NCI-H187 (cell line): ENCODE results near the gene KLRK1.
A peak's percentile ranks its signal among the peaks of the same experiment; 100 is the strongest.
"Not testable (repeated sequence)": the region's sequence is repeated elsewhere in the genome, so short reads cannot be mapped to it uniquely, and the experiment has no call there.

ENCODE experiments used
- DNase-seq, 2 experiments: peaks; one replicate each; lab custom pipeline; 2025; lab: John Stamatoyannopoulos, UW

Gene KLRK1

GRCh38 chr12:10362828-10363657, 26.8 kb downstream of the KLRK1 start:
- peak in 1 of 2 experiments; percentile 43 for DNase-seq

- DNase-seq, result peak in 1 of 2 experiments; percentile 21
Measured at GRCh38 chr12:10362325-10362724, 27.5 kb downstream of the KLRK1 start.

GRCh38 chr12:10361622-10362021, 28.2 kb downstream of the KLRK1 start:
- DNase-seq, result no peak

- DNase-seq, result peak; percentile 67 to 85
Measured at GRCh38 chr12:10361084-10361483, 28.8 kb downstream of the KLRK1 start.

GRCh38 chr12:10358969-10359368, 30.9 kb downstream of the KLRK1 start:
- DNase-seq, result no peak

GRCh38 chr12:10358131-10358530, 31.7 kb downstream of the KLRK1 start:
- no peak for DNase-seq

- DNase-seq, result no peak
Measured at GRCh38 chr12:10354502-10354901, 35.3 kb downstream of the KLRK1 start.

GRCh38 chr12:10354071-10354470, 35.8 kb downstream of the KLRK1 start:
- no peak for DNase-seq

- DNase-seq, result not testable (repeated sequence)
Measured at GRCh38 chr12:10351457-10351856, 38.4 kb downstream of the KLRK1 start.

- DNase-seq, result no peak
Measured at GRCh38 chr12:10341892-10342509, 47.8 kb downstream of the KLRK1 start.

GRCh38 chr12:10340946-10341345, 48.9 kb downstream of the KLRK1 start:
- DNase-seq, result not testable (repeated sequence)

- DNase-seq, result no peak
Measured at GRCh38 chr12:10339053-10339840, 50.6 kb downstream of the KLRK1 start.

- not testable (repeated sequence) for DNase-seq
Measured at GRCh38 chr12:10338470-10338869, 51.4 kb downstream of the KLRK1 start.

- not testable (repeated sequence) for DNase-seq
Measured at GRCh38 chr12:10336196-10336595, 53.6 kb downstream of the KLRK1 start.

- DNase-seq, result no peak
Measured at GRCh38 chr12:10331642-10332239, 58.1 kb downstream of the KLRK1 start.

GRCh38 chr12:10328691-10329090, 61.1 kb downstream of the KLRK1 start:
- not testable (repeated sequence) for DNase-seq
